Osteoblast (primary cell): ENCODE results near the gene EDN2. TPM values are rescaled to one million over a fixed set of nuclear protein-coding genes. Genes with fewer than 3 reads are reported as not detected.

Source experiments
- DNase-seq: peaks from one replicate; pipeline ENCODE4 v3.0.0; 2011; ENCODE audit warnings: low spot score, mixed read lengths; ENCODE audit not compliant: insufficient read length; ENCODE audit errors: missing footprints
- H2AFZ ChIP-seq: 2 replicates; pipeline ENCODE4 v1.6.0; 2011; ENCODE audit warnings: mild to moderate bottlenecking, low read length
- H3K27ac ChIP-seq: 2 replicates; pipeline ENCODE4 v1.5.1; 2011; ENCODE audit warnings: mild to moderate bottlenecking, low read depth, low read length, moderate library complexity
- H3K27me3 ChIP-seq: 2 replicates; pipeline ENCODE4 v1.6.0; 2012; ENCODE audit warnings: mild to moderate bottlenecking, control low read depth, inconsistent platforms, low read length, moderate library complexity; ENCODE audit not compliant: insufficient read depth
- H3K36me3 ChIP-seq: 2 replicates; pipeline ENCODE4 v1.5.1; 2011; ENCODE audit warnings: mild to moderate bottlenecking, low read length, control low read depth, moderate library complexity; ENCODE audit not compliant: insufficient read depth
- H3K4me1 ChIP-seq: 2 replicates; pipeline ENCODE4 v1.5.1; 2011; ENCODE audit warnings: mild to moderate bottlenecking, low read length, control low read depth, moderate library complexity; ENCODE audit not compliant: insufficient read depth
- H3K4me2 ChIP-seq: 2 replicates; pipeline ENCODE4 v1.6.0; 2011; ENCODE audit warnings: mild to moderate bottlenecking, low read length; ENCODE audit not compliant: insufficient read depth
- H3K4me3 ChIP-seq: fragments of 200-600 bp; sonication (generic); 3 replicates; pipeline ENCODE4 v1.5.1; 2012; ENCODE audit warnings: mild to moderate bottlenecking, low read length, inconsistent platforms; ENCODE audit not compliant: insufficient read depth
- H3K79me2 ChIP-seq: 2 replicates; pipeline ENCODE4 v1.6.0; 2012; ENCODE audit warnings: mild to moderate bottlenecking, low read length, control low read depth, inconsistent platforms; ENCODE audit not compliant: insufficient read depth
- H3K9me3 ChIP-seq: 2 replicates; pipeline ENCODE4 v1.5.1; 2011; ENCODE audit warnings: low read depth, low read length, control low read depth
- H4K20me1 ChIP-seq: 2 replicates; pipeline ENCODE4 v1.6.0; 2012; ENCODE audit warnings: mild to moderate bottlenecking, low read length, control low read depth; ENCODE audit not compliant: insufficient read depth
- total RNA-seq: library from RNA; depleted of rRNA; stranded (reverse); fragments of >200 nt; gene quantifications from 2 replicates; pipeline ENCODE4 v1.2.3, GENCODE V29; 2012
- TF ChIP-seq, protein P1 (sequence below): IDR thresholded peaks from 2 replicates; pipeline ENCODE4 v1.5.1; 2011; ENCODE audit warnings: mild to moderate bottlenecking, low read depth, low read length, moderate library complexity; ENCODE audit errors: extremely low read depth

EDN2 gene
- total RNA-seq, 1 donor: not detected

DNA sequence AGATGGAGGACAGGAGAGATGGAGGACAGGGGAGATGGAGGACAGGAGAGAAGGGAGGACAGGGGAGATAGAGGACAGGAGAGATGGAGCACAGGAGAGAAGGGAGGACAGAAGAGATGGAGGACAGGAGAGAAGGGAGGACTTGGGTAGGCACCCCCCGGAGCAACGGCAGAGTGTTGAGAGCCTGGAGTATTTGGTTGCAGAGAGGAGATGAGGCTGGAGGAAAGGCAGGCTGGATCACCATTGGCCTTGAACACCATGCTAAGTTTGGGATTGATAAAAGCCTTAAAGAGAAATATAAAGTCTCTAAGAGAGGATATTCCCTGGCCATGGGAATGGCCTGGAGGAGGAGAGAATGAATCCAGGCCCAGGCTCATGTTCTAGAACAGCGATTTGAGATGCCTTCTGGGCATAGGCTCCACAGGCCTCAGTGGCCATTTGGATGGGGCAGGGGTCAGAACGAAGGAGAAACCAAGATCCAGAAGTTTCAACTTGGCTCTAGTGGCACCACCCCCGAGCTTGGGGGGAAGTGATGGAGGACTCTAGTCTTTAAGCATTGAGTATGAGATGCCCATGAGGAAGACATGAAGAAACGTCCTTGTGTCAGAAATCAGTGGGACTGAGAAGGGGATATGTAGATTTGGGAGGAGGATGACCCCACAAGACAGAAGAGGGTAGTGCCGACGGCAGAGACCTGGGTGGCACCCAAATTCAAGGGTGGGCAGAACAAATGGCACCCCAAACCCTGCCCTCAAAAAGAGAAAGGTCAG, 47.9 kb upstream of the EDN2 start:
- Histone ChIP-seq H3K27me3 (no peaks in the 10 kb centered on the region), H3K27ac (no peak overlapping the region), H3K9me3 (no peaks in the 10 kb centered on the region), H3K36me3 (no peaks in the 10 kb centered on the region), H3K4me1 (peaks cover 10% of the 10 kb centered on the region), H2AFZ (no peak overlapping the region), H4K20me1 (peaks cover 21% of the 10 kb centered on the region), H3K79me2 (no peaks in the 10 kb centered on the region), H3K4me3 (no peak overlapping the region), H3K4me2 (no peak overlapping the region)
- TF ChIP-seq, protein P1, sequence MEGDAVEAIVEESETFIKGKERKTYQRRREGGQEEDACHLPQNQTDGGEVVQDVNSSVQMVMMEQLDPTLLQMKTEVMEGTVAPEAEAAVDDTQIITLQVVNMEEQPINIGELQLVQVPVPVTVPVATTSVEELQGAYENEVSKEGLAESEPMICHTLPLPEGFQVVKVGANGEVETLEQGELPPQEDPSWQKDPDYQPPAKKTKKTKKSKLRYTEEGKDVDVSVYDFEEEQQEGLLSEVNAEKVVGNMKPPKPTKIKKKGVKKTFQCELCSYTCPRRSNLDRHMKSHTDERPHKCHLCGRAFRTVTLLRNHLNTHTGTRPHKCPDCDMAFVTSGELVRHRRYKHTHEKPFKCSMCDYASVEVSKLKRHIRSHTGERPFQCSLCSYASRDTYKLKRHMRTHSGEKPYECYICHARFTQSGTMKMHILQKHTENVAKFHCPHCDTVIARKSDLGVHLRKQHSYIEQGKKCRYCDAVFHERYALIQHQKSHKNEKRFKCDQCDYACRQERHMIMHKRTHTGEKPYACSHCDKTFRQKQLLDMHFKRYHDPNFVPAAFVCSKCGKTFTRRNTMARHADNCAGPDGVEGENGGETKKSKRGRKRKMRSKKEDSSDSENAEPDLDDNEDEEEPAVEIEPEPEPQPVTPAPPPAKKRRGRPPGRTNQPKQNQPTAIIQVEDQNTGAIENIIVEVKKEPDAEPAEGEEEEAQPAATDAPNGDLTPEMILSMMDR: no peak
- DNase-seq: peak; percentile 46

DNA sequence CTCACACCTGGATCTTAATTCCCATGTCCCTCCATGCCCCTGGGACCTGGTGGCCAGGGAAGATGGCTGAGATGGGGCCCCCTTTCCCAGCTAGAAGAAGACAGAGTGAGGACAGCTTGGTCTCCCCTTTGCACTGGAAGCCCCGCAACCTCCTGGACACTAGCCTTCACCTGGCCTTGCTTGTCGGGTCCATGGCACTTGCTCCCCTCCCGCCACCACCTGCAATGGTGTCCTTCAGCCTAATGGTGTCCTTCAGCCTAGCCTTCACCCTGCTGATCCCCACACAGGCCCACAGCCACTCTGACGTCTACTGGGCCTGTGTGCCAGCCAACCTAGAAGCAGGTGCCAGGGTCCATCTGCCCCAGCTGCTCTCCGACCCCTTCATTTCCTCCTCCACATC, 45.9 kb upstream of the EDN2 start:
- DNase-seq: peak; percentile 37
- no peaks in the 10 kb centered on the region for H3K27me3 ChIP-seq
- H4K20me1 ChIP-seq: peaks cover 15% of the 10 kb centered on the region
- TF ChIP-seq, protein P1: no peak
- H3K36me3 ChIP-seq: no peaks in the 10 kb centered on the region
- no peak overlapping the region for H3K4me3 ChIP-seq
- no peak overlapping the region for H3K27ac ChIP-seq
- no peaks in the 10 kb centered on the region for H3K9me3 ChIP-seq
- H3K79me2 ChIP-seq: no peaks in the 10 kb centered on the region
- no peak overlapping the region for H2AFZ ChIP-seq
- H3K4me1 ChIP-seq: no peaks in the 10 kb centered on the region
- H3K4me2 ChIP-seq: no peak overlapping the region

DNA sequence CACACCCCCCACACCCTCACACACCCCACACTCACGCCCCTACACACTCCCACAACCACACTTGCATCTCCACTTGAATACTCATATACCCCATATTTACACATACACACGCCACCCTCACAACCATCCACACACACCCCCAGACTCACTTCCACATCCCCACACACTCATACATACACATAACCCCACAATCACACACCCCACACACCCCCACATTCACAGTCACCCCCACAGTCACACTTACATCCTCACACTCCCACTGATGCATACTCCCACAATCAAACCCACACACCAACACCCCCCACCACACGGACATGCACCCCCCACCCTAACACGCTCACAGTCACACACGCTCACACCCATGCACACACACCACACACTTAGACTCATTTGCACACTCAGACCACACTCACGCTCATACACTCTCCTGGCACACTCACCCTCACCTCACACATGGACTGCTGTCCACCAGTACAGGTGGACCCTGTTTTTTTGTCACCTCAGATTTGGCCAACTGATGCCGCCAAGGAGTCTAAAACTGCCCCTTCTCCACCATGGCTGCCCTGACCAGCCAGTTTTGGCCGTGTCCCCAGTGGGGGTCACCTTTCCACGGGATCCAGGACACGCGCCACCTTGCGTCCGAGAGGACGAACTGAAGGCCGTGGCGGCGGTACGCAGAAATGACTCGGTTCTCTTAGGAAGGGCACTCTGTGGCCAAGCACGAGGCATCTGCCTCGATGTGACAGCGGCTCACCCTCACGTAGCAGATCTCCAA, 45.3 kb upstream of the EDN2 start:
- peak; percentile 72 for DNase-seq
- H3K79me2 ChIP-seq: no peaks in the 10 kb centered on the region
- TF ChIP-seq, protein P1: no peak
- H3K27me3 ChIP-seq: no peaks in the 10 kb centered on the region
- H3K36me3 ChIP-seq: no peaks in the 10 kb centered on the region
- H3K9me3 ChIP-seq: no peaks in the 10 kb centered on the region
- no peak overlapping the region for H3K4me2 ChIP-seq
- H2AFZ ChIP-seq: no peak overlapping the region
- no peak overlapping the region for H3K4me3 ChIP-seq
- H3K27ac ChIP-seq: no peak overlapping the region
- H3K4me1 ChIP-seq: no peaks in the 10 kb centered on the region
- peaks cover 14% of the 10 kb centered on the region for H4K20me1 ChIP-seq
